ENCODE measurements around the gene COL19A1. TPM values are rescaled to one million over a fixed set of nuclear protein-coding genes. Genes with fewer than 3 reads are reported as not detected.

The COL19A1 gene
- total and polyA plus RNA-seq, 12 donors, result 0.26 to 2.8 (median 1.7) TPM

DNA sequence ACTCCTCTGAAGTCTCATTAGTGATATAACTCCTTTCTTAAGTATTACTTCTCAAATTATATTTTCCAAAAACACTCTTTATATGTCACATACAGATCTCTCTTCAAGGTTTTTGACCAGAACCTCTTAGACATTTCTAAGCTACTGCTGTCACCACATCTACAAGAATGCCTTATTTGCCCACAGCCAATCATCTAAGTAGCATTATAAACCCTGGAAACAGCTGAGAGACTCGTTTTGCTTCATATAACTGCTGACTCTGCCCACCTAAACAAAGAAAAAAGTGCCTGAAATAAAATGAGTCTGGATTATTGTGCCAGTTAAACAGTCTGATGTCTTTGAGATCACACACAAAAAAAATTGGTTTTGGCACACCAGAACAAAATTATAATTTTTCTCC, 270.6 kb downstream of the COL19A1 start:
- Histone ChIP-seq H3K27ac (no peak overlapping the region), H3K36me3 (no peaks in the 10 kb centered on the region), H3K4me3 (no peak overlapping the region), H3K27me3 (no peaks in the 10 kb centered on the region), H3K9me3 (no peaks in the 10 kb centered on the region), H3K4me1 (no peaks in the 10 kb centered on the region)
- DNase-seq, result no peak
- intact Hi-C loops (cut with DNase I), result no loop called here
- no peak for TF ChIP-seq CTCF (IDR thresholded peaks at IDR 0.05)
- 45 to 51% methylated on average over 1 of the region's 1 CpG for WGBS, 2 donors
- ATAC-seq, result no peak

DNA sequence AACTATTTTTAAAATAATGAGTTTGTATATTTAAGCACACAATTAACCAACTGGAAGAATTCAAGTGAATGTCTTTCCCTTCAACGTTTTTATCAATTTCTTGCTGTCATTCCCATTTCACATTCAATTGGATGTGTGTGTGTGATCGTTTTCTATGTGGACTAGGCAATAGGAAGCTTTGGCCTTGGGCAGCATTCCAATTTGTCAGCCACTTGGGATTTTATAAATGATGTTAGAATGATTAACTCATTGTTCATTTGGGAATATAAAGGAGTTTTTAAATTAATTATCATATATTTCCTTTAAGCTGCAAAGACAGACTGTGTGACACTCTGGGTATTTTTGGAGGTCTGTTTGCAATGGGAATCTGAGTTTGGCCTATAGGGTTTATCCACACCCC, 274.1 kb downstream of the COL19A1 start:
- H3K36me3 ChIP-seq, result no peaks in the 10 kb centered on the region
- intact Hi-C loops (cut with DNase I), result no loop called here
- no peaks in the 10 kb centered on the region for H3K4me1 ChIP-seq
- WGBS, 2 donors, result 34 to 41% methylated on average over 2 of the region's 2 CpGs
- no peak for ATAC-seq
- no peaks in the 10 kb centered on the region for H3K9me3 ChIP-seq
- no peak overlapping the region for H3K4me3 ChIP-seq
- no peak for DNase-seq
- TF ChIP-seq CTCF (IDR thresholded peaks at IDR 0.05), result no peak
- no peak overlapping the region for H3K27ac ChIP-seq
- no peaks in the 10 kb centered on the region for H3K27me3 ChIP-seq

DNA sequence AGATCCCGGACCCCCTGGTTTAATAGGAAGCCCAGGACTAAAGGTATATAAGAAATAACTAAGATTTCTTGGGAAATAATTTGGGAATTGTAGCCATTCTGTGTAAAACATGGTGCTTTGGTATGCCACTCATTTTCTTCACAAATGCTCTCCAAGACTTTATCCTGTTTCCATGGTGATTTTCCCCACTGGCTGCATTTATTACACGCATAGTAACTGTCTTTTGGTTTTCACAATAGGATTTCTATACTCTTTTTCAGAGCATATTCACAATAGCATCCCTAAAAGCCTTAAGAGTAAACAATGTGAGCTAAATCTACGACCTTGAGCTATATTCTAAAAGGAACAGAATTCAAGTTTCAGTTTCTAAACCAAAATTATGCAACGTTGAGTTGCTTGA, 275.7 kb downstream of the COL19A1 start:
- no peak for ATAC-seq
- no peak for DNase-seq
- no peak for TF ChIP-seq CTCF (IDR thresholded peaks at IDR 0.05)

DNA sequence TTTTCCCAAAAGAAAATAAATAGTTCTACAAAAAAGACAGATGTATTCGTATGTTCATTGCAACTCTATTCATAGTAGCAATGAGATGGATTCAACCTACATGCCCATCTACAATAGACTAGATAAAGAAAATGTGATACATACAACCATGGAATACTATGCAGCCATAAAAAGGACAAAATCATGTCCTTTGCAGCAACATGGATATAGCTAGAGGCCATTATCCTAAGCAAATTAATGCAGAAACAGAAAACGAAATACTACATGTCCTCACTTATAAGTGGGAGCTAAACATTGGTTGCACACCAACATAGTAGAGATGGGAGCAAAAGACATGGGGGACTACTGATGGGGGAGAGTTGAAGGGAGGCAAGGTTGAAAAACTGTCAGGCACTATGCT, 278.8 kb downstream of the COL19A1 start:
- DNase-seq, result no peak
- Histone ChIP-seq H3K9me3 (no peaks in the 10 kb centered on the region), H3K4me3 (no peak overlapping the region), H3K27ac (no peak overlapping the region), H3K27me3 (no peaks in the 10 kb centered on the region), H3K36me3 (no peaks in the 10 kb centered on the region), H3K4me1 (no peaks in the 10 kb centered on the region)
- TF ChIP-seq CTCF (IDR thresholded peaks at IDR 0.05), result no peak
- intact Hi-C loops (cut with DNase I), result no loop called here
- no peak for ATAC-seq
- WGBS, 2 donors, result 59 to 83% methylated on average over 2 of the region's 2 CpGs

More for the DNA sequence above, 275.7 kb downstream of the COL19A1 start:
- Histone ChIP-seq H3K27me3 (no peaks in the 10 kb centered on the region), H3K36me3 (no peaks in the 10 kb centered on the region), H3K27ac (no peak overlapping the region), H3K4me3 (no peak overlapping the region), H3K4me1 (no peaks in the 10 kb centered on the region), H3K9me3 (no peaks in the 10 kb centered on the region)
- WGBS, 2 donors, result 71 to 77% methylated on average over 4 of the region's 4 CpGs
- intact Hi-C loops (cut with DNase I), result no loop called here
